ENCODE data around the gene TMEM72. TPM values are rescaled to one million over a fixed set of nuclear protein-coding genes. Genes with fewer than 3 reads are reported as not detected.

The TMEM72 gene
- polyA plus RNA-seq, 1 experiment: not detected

DNA sequence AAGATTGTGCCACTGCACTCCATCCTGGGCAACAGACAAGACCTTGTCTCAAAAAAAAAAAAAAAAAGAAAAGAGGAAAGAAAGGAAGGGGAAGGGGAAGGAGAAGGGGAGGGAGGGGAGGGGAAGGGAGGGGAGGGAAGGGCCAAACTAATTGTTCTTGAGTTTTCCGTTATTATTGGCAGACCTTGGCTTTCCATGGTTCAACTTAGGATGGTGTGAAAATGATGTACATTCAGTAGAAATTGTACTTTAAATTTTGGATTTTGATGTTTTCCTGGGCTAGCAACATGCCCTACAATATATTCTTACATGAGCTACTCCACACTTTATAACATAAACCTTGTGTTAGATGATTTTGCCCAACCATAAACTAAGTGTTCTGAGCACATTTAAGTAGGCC lies 1.2 kb upstream of the TMEM72 start:
- CTCF ChIA-PET: interaction anchor here (1.4 to 3.6 kb wide), 2 partner anchors 10 to 22 kb away, joined by 3 to 9 read pairs; no protein-coding TSS in a partner anchor
- DNase-seq (ENCODE audit: low read depth): no peak
- POLR2A ChIA-PET: no interaction called here
- Histone ChIP-seq H3K4me3 (ENCODE audit: low read depth, low read length) (no peak overlapping the region), H3K36me3 (ENCODE audit: control insufficient read depth, insufficient read depth, low read length) (no peaks in the 10 kb centered on the region), H3K27me3 (ENCODE audit: control insufficient read depth, insufficient read depth, low read length) (peaks cover 16% of the 10 kb centered on the region)
- TF ChIP-seq, protein P1, sequence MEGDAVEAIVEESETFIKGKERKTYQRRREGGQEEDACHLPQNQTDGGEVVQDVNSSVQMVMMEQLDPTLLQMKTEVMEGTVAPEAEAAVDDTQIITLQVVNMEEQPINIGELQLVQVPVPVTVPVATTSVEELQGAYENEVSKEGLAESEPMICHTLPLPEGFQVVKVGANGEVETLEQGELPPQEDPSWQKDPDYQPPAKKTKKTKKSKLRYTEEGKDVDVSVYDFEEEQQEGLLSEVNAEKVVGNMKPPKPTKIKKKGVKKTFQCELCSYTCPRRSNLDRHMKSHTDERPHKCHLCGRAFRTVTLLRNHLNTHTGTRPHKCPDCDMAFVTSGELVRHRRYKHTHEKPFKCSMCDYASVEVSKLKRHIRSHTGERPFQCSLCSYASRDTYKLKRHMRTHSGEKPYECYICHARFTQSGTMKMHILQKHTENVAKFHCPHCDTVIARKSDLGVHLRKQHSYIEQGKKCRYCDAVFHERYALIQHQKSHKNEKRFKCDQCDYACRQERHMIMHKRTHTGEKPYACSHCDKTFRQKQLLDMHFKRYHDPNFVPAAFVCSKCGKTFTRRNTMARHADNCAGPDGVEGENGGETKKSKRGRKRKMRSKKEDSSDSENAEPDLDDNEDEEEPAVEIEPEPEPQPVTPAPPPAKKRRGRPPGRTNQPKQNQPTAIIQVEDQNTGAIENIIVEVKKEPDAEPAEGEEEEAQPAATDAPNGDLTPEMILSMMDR (IDR thresholded peaks at IDR 0.05; ENCODE audit: insufficient read depth, low read depth, low read length): no peak

DNA sequence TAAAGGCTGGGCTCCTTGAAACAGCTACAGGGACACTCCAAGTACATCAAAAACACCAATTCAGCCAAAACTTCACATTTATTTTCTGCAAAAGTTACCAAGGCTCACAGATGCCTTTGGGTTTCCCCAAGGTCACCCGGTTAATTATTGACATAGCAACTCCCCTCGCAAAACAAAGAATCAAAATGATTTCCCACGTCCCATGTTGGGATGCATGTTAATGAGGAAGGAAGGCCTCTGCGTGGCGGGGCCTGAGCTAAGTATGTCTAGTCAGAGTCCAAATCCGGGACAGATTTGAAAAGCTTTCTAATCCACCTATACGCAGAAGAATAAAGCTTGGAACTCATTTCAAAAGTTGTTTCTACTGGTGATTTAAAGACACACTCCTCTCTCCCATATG lies 535 bp upstream of the TMEM72 start:
- POLR2A ChIA-PET: no interaction called here
- CTCF ChIA-PET: no interaction called here
- no peaks in the 10 kb centered on the region for H3K36me3 ChIP-seq (ENCODE audit: control insufficient read depth, insufficient read depth, low read length)
- H3K4me3 ChIP-seq (ENCODE audit: low read depth, low read length): no peak overlapping the region
- TF ChIP-seq, protein P1 (IDR thresholded peaks at IDR 0.05; ENCODE audit: insufficient read depth, low read depth, low read length): no peak
- peaks cover 13% of the 10 kb centered on the region for H3K27me3 ChIP-seq (ENCODE audit: control insufficient read depth, insufficient read depth, low read length)
- DNase-seq (ENCODE audit: low read depth): no peak

DNA sequence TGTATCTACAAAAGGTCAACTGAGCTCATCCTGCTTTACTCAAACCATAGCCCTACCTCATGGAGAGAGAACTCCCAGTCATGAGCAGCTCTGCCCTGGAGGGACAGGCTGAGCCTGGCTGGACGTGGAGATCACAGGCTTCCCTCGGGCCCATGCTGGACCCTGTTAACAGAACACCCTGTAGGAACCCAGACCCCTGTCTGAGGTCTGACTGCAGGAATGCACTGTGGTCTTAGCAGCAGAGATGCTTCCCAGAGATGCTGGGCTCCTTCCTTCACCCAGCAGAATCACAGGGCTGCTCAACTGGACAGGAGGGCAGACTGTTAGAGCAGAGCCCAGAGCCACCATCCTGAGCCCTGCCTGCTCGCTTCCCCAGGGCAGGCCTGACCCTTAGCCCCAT lies 814 bp downstream of the TMEM72 start:
- peaks cover 10% of the 10 kb centered on the region for H3K27me3 ChIP-seq (ENCODE audit: control insufficient read depth, insufficient read depth, low read length)
- DNase-seq (ENCODE audit: low read depth): no peak
- CTCF ChIA-PET: interaction anchor here (0.6 kb wide), 1 partner anchor 1045 kb away, joined by 3 read pairs; no protein-coding TSS in a partner anchor
- no peak overlapping the region for H3K4me3 ChIP-seq (ENCODE audit: low read depth, low read length)
- POLR2A ChIA-PET: no interaction called here
- H3K36me3 ChIP-seq (ENCODE audit: control insufficient read depth, insufficient read depth, low read length): no peaks in the 10 kb centered on the region
- TF ChIP-seq, protein P1 (IDR thresholded peaks at IDR 0.05; ENCODE audit: insufficient read depth, low read depth, low read length): no peak

DNA sequence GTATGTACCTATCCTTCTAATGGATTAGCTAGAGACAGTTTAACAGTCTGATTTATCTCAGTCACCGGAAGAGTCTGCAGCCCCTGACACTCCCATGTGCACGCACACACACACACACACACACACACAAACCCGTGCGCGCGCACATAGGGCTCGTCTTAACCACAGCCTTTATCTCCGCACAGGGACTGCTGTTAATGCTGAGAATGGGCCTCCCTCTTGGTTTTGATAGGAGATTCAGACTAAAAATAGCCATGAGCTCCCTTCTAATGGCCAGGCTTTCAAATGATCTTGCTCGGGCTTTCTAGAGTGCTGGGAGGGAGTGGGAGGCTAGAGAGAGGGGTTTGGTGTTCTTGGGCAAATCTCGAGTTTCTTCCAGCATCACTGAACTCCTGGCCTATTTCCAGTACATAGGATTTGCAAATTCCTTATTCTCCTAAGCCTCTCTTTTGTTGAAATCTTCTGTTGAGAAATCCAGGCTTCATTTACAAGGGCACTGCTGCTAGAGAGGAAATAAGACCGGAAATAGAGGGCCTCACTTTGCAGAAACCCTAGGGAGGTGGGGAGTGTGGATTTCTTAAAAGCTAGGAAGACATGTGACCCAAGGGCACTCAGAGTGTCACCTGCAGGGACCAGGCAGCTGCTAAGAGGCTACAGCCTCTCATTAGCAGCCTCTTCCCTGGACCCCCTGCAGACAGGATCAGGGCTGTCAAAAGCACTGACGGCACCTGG lies 2.4 kb downstream of the TMEM72 start:
- no peak for DNase-seq (ENCODE audit: low read depth)
- peaks cover 9% of the 10 kb centered on the region for H3K27me3 ChIP-seq (ENCODE audit: control insufficient read depth, insufficient read depth, low read length)
- ChIA-PET POLR2A (no interaction called here), CTCF (no interaction called here)
- no peaks in the 10 kb centered on the region for H3K36me3 ChIP-seq (ENCODE audit: control insufficient read depth, insufficient read depth, low read length)
- TF ChIP-seq, protein P1 (IDR thresholded peaks at IDR 0.05; ENCODE audit: insufficient read depth, low read depth, low read length): no peak
- H3K4me3 ChIP-seq (ENCODE audit: low read depth, low read length): no peak overlapping the region

DNA sequence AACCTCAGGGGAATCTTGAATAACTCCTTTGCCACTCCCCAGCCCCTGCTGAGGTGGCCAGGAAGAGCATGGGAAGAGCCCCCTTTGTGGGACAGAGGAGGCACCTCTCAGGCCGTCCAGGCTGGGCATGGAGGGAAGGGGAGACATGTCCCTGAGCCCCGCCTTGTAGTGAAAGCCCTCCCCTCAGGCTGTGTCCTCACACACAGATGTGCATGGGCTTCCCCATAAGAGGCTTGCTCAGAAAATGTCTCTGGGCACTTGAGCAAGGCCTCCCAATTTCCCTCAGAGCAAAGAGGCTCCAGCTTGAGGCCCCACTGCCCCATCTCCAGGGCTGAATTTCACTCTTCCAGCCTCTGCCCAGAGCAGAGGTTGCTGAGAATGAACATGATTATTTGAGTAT lies 3.8 kb downstream of the TMEM72 start:
- H3K27me3 ChIP-seq (ENCODE audit: control insufficient read depth, insufficient read depth, low read length): peaks cover 4% of the 10 kb centered on the region
- ChIA-PET POLR2A (no interaction called here), CTCF (no interaction called here)
- no peak for DNase-seq (ENCODE audit: low read depth)
- no peak overlapping the region for H3K4me3 ChIP-seq (ENCODE audit: low read depth, low read length)
- no peaks in the 10 kb centered on the region for H3K36me3 ChIP-seq (ENCODE audit: control insufficient read depth, insufficient read depth, low read length)
- TF ChIP-seq, protein P1 (IDR thresholded peaks at IDR 0.05; ENCODE audit: insufficient read depth, low read depth, low read length): no peak

Data from BJ (cell line).